Measurements from ENCODE around the gene TRIM15.
A peak's percentile ranks its signal among the peaks of the same experiment; 100 is the strongest.

The TRIM15 gene

DNA sequence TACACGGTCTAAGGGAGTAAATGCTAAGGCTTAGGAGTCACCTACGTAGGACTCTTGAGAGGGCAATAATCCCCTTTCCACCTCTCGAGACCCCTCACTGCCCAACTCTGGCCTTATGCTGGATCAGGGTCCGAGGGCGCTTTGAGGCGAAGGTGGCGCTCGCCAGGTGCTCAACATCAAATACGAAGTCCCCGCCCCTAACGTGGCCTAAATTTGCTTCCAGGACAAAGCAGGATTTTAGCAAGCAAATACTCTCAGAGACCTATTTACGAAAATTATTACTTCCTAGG is 50.3 kb downstream of the TRIM15 start (continued):
- TF ChIP-seq ZBTB20 (tag by site-specific recombination; IDR thresholded peaks at IDR 0.05) (no peak), TRIM28 (IDR thresholded peaks at IDR 0.05; ENCODE audit: borderline replicate concordance, low read length) (peak; percentile 20; the same call in 1 of the 2 replicates), ZEB2 (tag by site-specific recombination; IDR thresholded peaks at IDR 0.05) (no peak), ZNF76 (tag by site-specific recombination; IDR thresholded peaks at IDR 0.05; ENCODE audit: borderline replicate concordance, low read depth) (no peak), ZBTB7A (tag by site-specific recombination; IDR thresholded peaks at IDR 0.05; ENCODE audit: low read depth) (0 out of 2 replicates have a peak, but pooled peaks have one; percentile 52), GLI2 (tag by site-specific recombination; IDR thresholded peaks at IDR 0.05; ENCODE audit: borderline replicate concordance, low read depth) (no peak), ZNF169 (tag by site-specific recombination; IDR thresholded peaks at IDR 0.05) (no peak)
- TF ChIP-seq, protein P1, sequence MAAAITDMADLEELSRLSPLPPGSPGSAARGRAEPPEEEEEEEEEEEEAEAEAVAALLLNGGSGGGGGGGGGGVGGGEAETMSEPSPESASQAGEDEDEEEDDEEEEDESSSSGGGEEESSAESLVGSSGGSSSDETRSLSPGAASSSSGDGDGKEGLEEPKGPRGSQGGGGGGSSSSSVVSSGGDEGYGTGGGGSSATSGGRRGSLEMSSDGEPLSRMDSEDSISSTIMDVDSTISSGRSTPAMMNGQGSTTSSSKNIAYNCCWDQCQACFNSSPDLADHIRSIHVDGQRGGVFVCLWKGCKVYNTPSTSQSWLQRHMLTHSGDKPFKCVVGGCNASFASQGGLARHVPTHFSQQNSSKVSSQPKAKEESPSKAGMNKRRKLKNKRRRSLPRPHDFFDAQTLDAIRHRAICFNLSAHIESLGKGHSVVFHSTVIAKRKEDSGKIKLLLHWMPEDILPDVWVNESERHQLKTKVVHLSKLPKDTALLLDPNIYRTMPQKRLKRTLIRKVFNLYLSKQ (tag by site-specific recombination; IDR thresholded peaks at IDR 0.05; ENCODE audit: borderline replicate concordance): no peak
- TF ChIP-seq, protein P2, sequence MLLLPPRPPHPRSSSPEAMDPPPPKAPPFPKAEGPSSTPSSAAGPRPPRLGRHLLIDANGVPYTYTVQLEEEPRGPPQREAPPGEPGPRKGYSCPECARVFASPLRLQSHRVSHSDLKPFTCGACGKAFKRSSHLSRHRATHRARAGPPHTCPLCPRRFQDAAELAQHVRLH (tag by site-specific recombination; IDR thresholded peaks at IDR 0.05): no peak

DNA sequence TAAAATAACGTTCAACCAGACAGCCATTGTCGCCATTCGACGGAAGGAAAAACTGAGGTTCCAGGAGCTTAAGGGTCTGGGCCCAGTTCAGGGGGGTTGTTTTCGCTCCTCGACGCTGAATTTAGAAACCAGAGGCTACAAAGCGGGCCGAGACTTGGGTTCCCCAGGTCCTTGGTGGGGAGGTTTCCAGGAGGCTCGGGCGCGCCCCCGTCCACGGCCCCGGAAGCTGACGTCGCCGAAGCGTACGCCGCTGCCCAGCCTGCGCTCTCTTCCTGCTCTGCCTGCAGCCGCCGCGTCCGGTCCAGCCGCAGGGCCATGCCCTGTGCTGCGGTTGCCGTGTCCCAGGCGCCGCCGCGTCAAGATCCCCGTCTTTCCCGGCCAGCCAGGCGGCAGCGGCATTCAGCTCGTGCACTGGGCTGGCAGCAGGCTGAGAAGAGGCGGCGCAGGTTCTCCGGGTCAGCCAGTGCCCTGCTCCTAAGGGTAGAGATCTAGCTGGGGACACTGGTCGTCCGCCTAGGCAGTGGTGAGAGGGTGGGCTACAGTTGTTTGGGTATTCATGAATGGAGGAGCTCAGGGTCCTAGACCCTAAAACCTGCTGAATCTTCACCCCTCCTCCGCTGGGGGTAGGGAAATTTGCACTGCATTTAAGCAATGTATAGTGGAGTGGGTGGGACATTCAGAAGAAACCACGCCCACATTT is 50.8 kb downstream of the TRIM15 start:
- CTCF ChIA-PET: interaction anchor here (1.2 to 2.5 kb wide), 3 partner anchors 43 to 83 kb away, joined by 3 to 11 read pairs (median 6); no protein-coding TSS in a partner anchor
- peak overlapping the region; percentile 45 for H3K4me3 ChIP-seq (ENCODE audit: low read depth, low read length)
- H3K4me1 ChIP-seq (ENCODE audit: control insufficient read depth, insufficient read depth, low read length): peaks cover 22% of the 10 kb centered on the region
- POLR2A ChIA-PET: interaction anchor here (1.1 to 2.5 kb wide), 4 partner anchors 111 to 153 kb away, joined by 3 to 24 read pairs (median 6); partner anchors contain the start of genes POLR1H, PPP1R11 and TRIM39
- peak overlapping the region; percentile 88 for H3K27ac ChIP-seq (ENCODE audit: extremely low read depth, low read depth, low read length)
- no peaks in the 10 kb centered on the region for H3K36me3 ChIP-seq (ENCODE audit: control insufficient read depth in 2 of 2, insufficient read depth in 1 of 2, low read length in 2 of 2)
- no peaks in the 10 kb centered on the region for H3K9me3 ChIP-seq (ENCODE audit: control insufficient read depth, insufficient read depth, low read depth, low read length)
- TF ChIP-seq WT1 (tag by site-specific recombination; IDR thresholded peaks at IDR 0.05) (no peak), GFI1B (tag by site-specific recombination; IDR thresholded peaks at IDR 0.05) (peak; percentile 4; the same call in 1 of the 2 replicates), ZNF488 (tag by site-specific recombination; IDR thresholded peaks at IDR 0.05) (no peak), ZNF121 (tag by site-specific recombination; IDR thresholded peaks at IDR 0.05) (no peak), ZNF416 (tag by site-specific recombination; IDR thresholded peaks at IDR 0.05) (no peak), ZNF670 (tag by site-specific recombination; IDR thresholded peaks at IDR 0.05; ENCODE audit: low read depth) (no peak), ZNF76 (tag by site-specific recombination; IDR thresholded peaks at IDR 0.05; ENCODE audit: borderline replicate concordance, low read depth) (peak; percentile 61), BCL6B (tag by site-specific recombination; IDR thresholded peaks at IDR 0.05) (no peak), ZNF596 (tag by site-specific recombination; IDR thresholded peaks at IDR 0.05) (no peak), ZNF624 (tag by site-specific recombination; IDR thresholded peaks at IDR 0.05) (no peak), ZNF274 (IDR thresholded peaks at IDR 0.05; ENCODE audit: low read length) (no peak), ZNF274 (tag by site-specific recombination; IDR thresholded peaks at IDR 0.05; ENCODE audit: borderline replicate concordance) (no peak), GLIS1 (tag by site-specific recombination; IDR thresholded peaks at IDR 0.05) (0 out of 2 replicates have a peak, but pooled peaks have one; percentile 8), ZFHX2 (tag by site-specific recombination; conservative IDR thresholded peaks at IDR 0.05) (0 out of 2 replicates have a peak, but pooled peaks have one; percentile 13), ZNF16 (tag by site-specific recombination; IDR thresholded peaks at IDR 0.05; ENCODE audit: low read depth) (no peak), KLF1 (tag by site-specific recombination; IDR thresholded peaks at IDR 0.05) (no peak)
- TF ChIP-seq, protein P3, sequence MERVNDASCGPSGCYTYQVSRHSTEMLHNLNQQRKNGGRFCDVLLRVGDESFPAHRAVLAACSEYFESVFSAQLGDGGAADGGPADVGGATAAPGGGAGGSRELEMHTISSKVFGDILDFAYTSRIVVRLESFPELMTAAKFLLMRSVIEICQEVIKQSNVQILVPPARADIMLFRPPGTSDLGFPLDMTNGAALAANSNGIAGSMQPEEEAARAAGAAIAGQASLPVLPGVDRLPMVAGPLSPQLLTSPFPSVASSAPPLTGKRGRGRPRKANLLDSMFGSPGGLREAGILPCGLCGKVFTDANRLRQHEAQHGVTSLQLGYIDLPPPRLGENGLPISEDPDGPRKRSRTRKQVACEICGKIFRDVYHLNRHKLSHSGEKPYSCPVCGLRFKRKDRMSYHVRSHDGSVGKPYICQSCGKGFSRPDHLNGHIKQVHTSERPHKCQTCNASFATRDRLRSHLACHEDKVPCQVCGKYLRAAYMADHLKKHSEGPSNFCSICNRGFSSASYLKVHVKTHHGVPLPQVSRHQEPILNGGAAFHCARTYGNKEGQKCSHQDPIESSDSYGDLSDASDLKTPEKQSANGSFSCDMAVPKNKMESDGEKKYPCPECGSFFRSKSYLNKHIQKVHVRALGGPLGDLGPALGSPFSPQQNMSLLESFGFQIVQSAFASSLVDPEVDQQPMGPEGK (tag by site-specific recombination; IDR thresholded peaks at IDR 0.05): peak; percentile 42; the same call in 1 of the 2 replicates
- TF ChIP-seq, protein P4, sequence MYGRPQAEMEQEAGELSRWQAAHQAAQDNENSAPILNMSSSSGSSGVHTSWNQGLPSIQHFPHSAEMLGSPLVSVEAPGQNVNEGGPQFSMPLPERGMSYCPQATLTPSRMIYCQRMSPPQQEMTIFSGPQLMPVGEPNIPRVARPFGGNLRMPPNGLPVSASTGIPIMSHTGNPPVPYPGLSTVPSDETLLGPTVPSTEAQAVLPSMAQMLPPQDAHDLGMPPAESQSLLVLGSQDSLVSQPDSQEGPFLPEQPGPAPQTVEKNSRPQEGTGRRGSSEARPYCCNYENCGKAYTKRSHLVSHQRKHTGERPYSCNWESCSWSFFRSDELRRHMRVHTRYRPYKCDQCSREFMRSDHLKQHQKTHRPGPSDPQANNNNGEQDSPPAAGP (tag by site-specific recombination; IDR thresholded peaks at IDR 0.05): 0 out of 2 replicates have a peak, but pooled peaks have one; percentile 7
- TF ChIP-seq, protein P5, sequence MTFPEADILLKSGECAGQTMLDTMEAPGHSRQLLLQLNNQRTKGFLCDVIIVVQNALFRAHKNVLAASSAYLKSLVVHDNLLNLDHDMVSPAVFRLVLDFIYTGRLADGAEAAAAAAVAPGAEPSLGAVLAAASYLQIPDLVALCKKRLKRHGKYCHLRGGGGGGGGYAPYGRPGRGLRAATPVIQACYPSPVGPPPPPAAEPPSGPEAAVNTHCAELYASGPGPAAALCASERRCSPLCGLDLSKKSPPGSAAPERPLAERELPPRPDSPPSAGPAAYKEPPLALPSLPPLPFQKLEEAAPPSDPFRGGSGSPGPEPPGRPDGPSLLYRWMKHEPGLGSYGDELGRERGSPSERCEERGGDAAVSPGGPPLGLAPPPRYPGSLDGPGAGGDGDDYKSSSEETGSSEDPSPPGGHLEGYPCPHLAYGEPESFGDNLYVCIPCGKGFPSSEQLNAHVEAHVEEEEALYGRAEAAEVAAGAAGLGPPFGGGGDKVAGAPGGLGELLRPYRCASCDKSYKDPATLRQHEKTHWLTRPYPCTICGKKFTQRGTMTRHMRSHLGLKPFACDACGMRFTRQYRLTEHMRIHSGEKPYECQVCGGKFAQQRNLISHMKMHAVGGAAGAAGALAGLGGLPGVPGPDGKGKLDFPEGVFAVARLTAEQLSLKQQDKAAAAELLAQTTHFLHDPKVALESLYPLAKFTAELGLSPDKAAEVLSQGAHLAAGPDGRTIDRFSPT (tag by site-specific recombination; IDR thresholded peaks at IDR 0.05): peak; percentile 60; the same call in 1 of the 2 replicates

Measured in HEK293 (cell line).